Activated CD4-positive, alpha-beta T cell treated with anti-CD3 and anti-CD28 coated beads, Interleukin-2, amount 10 ng/mL, durations not matched to agents 24 days and 14 days (primary cell): ENCODE results near the gene FAM13A. TPM values are rescaled to one million over a fixed set of nuclear protein-coding genes. Genes with fewer than 3 reads are reported as not detected.
A peak's percentile ranks its signal among the peaks of the same experiment; 100 is the strongest.

Experiments
- DNase-seq: peaks from one replicate; pipeline ENCODE4 v3.0.0; 2022
- H3K27ac Mint-ChIP-seq: one replicate; pipeline ENCODE4 v1.8.0; 2022; ENCODE audit warnings: mild to moderate bottlenecking, mixed read lengths
- H3K27me3 Mint-ChIP-seq: one replicate; pipeline ENCODE4 v1.8.0; 2022; ENCODE audit warnings: mixed read lengths
- H3K36me3 Mint-ChIP-seq: one replicate; pipeline ENCODE4 v1.8.0; 2022; ENCODE audit warnings: low read depth, mild to moderate bottlenecking, mixed read lengths
- H3K4me1 Mint-ChIP-seq: one replicate; pipeline ENCODE4 v1.8.0; 2021; ENCODE audit warnings: mixed read lengths
- H3K4me3 Mint-ChIP-seq: one replicate; pipeline ENCODE4 v1.8.0; 2022; ENCODE audit warnings: mild to moderate bottlenecking, moderate library complexity, mixed read lengths
- H3K9me3 Mint-ChIP-seq: one replicate; pipeline ENCODE4 v1.8.0; 2021; ENCODE audit warnings: mixed read lengths
- intact Hi-C: fragments of 100-400 bp; cut with micrococcal nuclease; formaldehyde crosslinking; loops from one replicate; pipeline ENCODE4 v1.15.1; 2023
- total RNA-seq: library from RNA; stranded (reverse); gene quantifications from 2 replicates; pipeline ENCODE4 v1.2.3, GENCODE V29; 2022

The FAM13A gene
- total RNA-seq, 1 donor from 2014 or later: 3.0 TPM

DNA sequence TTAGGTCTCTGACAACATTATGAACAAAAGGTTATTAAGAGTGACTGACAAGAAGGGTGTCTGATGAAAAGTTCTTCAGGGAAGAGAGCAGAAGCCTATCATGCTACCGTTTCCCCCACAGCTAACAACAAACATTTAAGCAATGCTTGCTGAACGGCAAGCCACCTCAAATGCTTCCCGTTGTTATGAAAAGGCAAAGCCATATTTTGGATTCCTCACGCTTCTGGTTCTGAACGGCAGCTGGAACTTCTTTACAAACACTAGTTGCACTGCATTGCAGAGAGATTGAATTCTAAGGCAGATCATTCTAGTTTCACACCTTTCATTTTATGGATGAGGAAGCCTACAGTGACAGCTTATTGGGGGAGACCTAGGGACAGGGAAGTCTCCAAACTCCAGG is 310.8 kb downstream of the FAM13A start:
- DNase-seq: no peak
- Mint-ChIP-seq H3K27me3 (no peaks in the 10 kb centered on the region), H3K27ac (no peak overlapping the region), H3K9me3 (no peaks in the 10 kb centered on the region), H3K4me3 (no peak overlapping the region), H3K4me1 (no peaks in the 10 kb centered on the region), H3K36me3 (peaks cover 61% of the 10 kb centered on the region)
- intact Hi-C loops: no loop called here

DNA sequence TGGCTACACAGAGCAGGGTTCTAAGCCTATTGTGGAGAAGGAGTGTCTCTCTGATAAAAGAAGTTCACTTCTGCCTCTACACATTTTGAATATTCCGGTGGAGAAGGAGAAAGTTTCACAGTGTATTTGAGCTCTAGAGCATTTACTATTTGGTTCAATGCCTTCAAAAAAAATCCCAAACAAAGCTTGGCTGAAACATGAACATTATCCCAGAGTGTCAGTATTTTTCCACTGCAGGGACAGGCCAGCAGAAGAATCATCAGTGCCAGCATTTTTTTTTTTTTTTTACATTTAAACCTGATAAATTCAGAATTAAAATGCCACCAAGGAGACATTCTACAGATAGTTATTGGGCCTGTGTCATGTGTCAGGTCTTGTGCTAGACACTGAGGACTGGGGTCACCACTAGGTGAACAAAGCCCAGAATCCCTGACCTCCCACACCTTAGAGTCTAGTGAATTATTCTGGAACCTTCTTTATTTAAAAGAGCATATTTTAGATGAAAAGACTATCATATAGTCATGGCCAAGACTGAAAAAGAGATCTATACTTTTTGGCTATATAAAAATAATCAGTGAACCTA is 311.3 kb downstream of the FAM13A start:
- intact Hi-C loops: no loop called here
- Mint-ChIP-seq H3K27me3 (no peaks in the 10 kb centered on the region), H3K36me3 (peaks cover 59% of the 10 kb centered on the region), H3K4me3 (no peak overlapping the region), H3K4me1 (no peaks in the 10 kb centered on the region), H3K9me3 (no peaks in the 10 kb centered on the region), H3K27ac (no peak overlapping the region)
- no peak for DNase-seq

DNA sequence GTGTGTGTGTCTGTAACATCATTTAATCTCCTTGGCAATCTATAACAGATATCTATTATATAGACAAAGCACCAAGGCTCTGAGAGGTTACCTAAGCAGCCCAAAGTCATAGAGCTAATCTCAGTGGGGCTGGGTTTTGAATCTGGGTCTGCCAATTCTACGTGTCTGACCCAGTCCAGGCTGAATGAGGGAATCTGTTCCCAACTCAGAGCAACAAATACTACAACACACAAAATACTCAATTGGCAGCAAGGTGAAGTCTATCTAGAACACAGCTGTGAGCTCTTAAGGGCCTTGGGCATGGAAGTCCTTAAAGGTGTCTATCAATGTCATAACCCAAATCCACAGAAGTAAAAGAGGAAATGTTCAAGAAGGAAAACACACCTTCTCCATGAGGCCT is 311.8 kb downstream of the FAM13A start:
- no peak overlapping the region for H3K4me3 Mint-ChIP-seq
- H3K4me1 Mint-ChIP-seq: no peaks in the 10 kb centered on the region
- no peak overlapping the region for H3K27ac Mint-ChIP-seq
- intact Hi-C loops: no loop called here
- H3K36me3 Mint-ChIP-seq: peaks cover 58% of the 10 kb centered on the region
- no peaks in the 10 kb centered on the region for H3K27me3 Mint-ChIP-seq
- no peaks in the 10 kb centered on the region for H3K9me3 Mint-ChIP-seq
- no peak for DNase-seq

DNA sequence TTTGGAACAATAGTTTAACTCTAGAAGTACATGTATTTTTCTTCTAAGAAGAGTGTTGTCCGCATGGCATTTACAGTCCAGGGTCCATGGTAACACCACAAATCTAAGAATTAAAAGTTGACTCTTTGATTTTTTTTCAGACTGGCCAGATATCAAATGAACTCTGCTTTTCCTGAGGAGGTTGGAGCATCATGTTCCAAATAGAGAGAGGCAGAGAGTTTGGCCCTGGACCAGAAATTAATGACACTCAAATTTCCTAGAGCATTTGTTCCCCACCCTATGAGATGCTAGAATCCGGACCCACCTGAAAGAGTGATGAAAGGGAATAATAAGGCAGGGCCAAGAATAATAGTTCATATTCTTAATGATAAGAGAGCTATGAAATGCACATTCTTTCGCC is 312.4 kb downstream of the FAM13A start:
- Mint-ChIP-seq H3K4me3 (no peak overlapping the region), H3K36me3 (peaks cover 59% of the 10 kb centered on the region), H3K4me1 (no peaks in the 10 kb centered on the region), H3K9me3 (no peaks in the 10 kb centered on the region), H3K27ac (no peak overlapping the region), H3K27me3 (no peaks in the 10 kb centered on the region)
- intact Hi-C loops: no loop called here
- DNase-seq: no peak

DNA sequence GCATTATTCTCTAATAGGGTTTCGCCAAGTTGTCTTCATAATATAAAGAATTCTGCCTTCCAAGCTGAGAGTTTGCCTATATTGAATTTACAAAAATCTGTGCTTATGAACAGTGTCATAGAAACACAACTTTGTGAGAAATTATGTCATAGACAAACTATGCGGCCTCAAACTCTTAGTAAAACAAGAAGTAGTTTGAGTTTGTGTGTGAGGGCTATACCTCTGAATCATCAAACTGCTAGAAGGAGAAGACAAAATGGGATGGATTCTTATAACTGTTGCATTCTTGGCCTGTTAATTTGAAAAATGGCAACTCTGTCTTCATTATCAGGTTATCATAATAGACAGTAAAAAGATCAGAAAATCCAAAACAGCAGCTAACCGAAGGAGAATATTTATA is 313.3 kb downstream of the FAM13A start:
- no peak overlapping the region for H3K27ac Mint-ChIP-seq
- H3K27me3 Mint-ChIP-seq: no peaks in the 10 kb centered on the region
- no peak for DNase-seq
- H3K36me3 Mint-ChIP-seq: peaks cover 55% of the 10 kb centered on the region
- intact Hi-C loops: no loop called here
- no peaks in the 10 kb centered on the region for H3K4me1 Mint-ChIP-seq
- no peak overlapping the region for H3K4me3 Mint-ChIP-seq
- no peaks in the 10 kb centered on the region for H3K9me3 Mint-ChIP-seq

DNA sequence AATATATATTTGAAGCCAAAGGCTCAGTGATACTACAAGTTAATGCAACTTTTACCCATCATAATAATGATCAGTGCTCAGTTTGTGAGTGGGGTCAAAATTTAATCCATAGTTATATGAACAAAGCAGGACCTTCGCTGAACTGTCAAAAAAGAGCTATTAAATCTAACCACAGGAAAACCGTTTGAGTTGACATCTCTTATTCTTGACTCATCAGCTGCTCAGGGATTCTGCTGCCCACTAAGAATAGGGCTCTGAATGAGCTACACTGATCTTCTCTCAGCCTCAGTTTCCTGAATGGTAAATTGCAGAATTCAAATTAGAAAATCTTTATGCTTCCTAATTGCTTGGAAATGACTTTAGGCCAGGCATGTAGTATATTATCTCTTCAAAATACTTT is 314.4 kb downstream of the FAM13A start:
- DNase-seq: no peak
- intact Hi-C loops: no loop called here
- peaks cover 56% of the 10 kb centered on the region for H3K36me3 Mint-ChIP-seq
- no peak overlapping the region for H3K4me3 Mint-ChIP-seq
- H3K9me3 Mint-ChIP-seq: no peaks in the 10 kb centered on the region
- H3K4me1 Mint-ChIP-seq: peaks cover 5% of the 10 kb centered on the region
- H3K27ac Mint-ChIP-seq: no peak overlapping the region
- no peaks in the 10 kb centered on the region for H3K27me3 Mint-ChIP-seq

DNA sequence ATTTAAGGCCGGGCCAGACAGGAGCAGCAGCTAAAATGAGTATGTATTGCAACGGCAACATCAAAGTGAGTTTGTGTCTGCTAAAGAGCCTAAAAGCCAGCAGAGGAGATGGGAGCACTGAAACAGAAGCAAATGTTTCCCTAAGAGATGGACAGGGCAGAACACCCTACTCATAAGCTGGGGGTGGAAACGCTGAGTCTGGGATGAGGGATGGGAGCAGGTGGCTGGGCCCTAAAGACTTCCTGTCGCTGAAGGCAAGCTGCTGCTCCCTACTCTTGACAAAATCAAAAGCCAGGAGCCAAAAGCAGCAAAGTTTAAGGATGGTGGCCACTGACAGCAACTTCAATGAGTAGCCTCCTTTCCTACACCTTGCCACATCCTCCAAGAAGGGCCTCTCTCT is 318.8 kb downstream of the FAM13A start:
- Mint-ChIP-seq H3K4me3 (no peak overlapping the region), H3K4me1 (peaks cover 9% of the 10 kb centered on the region), H3K36me3 (peaks cover 53% of the 10 kb centered on the region), H3K27ac (no peak overlapping the region), H3K9me3 (no peaks in the 10 kb centered on the region), H3K27me3 (no peaks in the 10 kb centered on the region)
- DNase-seq: no peak
- intact Hi-C loops: no loop called here

DNA sequence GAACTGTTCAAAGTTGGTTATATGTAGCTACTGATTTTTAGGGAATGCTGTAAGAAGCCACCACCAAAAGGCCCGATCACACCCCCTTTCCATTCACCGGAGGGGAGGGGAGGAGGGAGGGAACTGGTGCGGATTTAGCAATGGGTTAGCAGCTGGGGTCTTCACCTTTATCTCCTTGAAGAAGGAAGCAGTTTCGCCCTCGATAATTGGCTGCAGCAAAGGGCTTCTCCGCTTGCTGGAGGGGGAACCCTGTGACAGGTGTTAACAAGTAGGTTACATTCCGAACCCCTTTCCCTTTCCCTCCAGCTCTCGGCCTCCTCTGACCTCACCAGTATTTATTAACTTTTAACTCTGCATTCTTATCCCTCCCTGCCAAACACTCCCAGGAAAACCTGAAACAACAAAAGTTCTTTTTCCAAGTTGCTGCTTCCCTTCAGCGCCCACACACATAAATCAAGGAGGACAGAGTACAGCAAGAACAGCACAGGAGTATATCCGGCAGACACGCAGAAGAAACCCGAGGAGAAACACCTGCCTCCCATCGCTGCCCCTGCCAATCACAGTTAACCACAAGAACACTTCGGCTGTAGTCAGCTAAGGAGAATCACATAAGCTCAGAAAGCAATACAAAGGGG is 319.6 kb downstream of the FAM13A start:
- Mint-ChIP-seq H3K27ac (no peak overlapping the region), H3K4me1 (peaks cover 9% of the 10 kb centered on the region), H3K4me3 (no peak overlapping the region), H3K36me3 (peaks cover 50% of the 10 kb centered on the region), H3K9me3 (no peaks in the 10 kb centered on the region), H3K27me3 (no peaks in the 10 kb centered on the region)
- intact Hi-C loops: no loop called here
- no peak for DNase-seq

DNA sequence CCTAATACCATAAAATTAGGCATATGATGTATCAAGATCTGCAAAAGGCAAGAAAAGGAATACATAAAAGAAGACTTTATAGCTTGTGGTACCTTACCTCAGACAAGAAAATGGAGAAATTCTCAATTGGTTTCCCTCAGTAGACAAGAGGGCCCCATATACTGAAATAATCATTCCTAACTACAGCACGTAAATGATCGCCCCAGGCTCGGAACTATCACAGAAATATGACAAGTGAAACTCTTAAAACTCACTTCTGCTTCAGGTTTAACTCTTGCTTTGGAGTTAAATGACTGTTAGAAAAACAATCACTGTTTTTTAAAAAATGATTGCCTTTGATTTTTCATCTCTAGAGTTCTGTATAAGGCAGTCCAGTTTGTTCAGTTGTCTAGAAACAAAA is 320.7 kb downstream of the FAM13A start:
- H3K4me1 Mint-ChIP-seq: peaks cover 9% of the 10 kb centered on the region
- H3K27ac Mint-ChIP-seq: no peak overlapping the region
- DNase-seq: no peak
- intact Hi-C loops: no loop called here
- H3K27me3 Mint-ChIP-seq: no peaks in the 10 kb centered on the region
- H3K9me3 Mint-ChIP-seq: no peaks in the 10 kb centered on the region
- peaks cover 50% of the 10 kb centered on the region for H3K36me3 Mint-ChIP-seq
- H3K4me3 Mint-ChIP-seq: no peak overlapping the region

DNA sequence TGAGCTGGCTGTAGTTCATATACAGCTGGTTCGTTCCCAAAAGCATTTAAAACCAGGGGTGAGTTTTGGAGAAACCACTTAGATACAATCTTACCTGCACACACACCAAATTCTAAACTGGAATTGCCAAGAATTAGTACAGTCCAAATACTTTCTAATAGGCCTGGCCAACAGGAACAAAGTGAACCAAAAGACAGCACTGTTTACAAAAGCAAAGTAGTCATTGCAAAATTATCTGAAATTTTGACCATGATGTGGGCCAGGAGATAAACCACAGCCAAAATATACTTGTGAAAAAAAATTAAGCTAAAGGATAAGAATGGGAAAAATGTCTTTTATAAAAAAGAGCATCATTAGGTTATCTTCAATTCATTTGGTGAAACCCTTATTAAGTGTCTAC is 321.4 kb downstream of the FAM13A start:
- Mint-ChIP-seq H3K4me1 (peaks cover 9% of the 10 kb centered on the region), H3K27me3 (no peaks in the 10 kb centered on the region), H3K4me3 (no peak overlapping the region), H3K9me3 (no peaks in the 10 kb centered on the region), H3K27ac (no peak overlapping the region), H3K36me3 (peaks cover 52% of the 10 kb centered on the region)
- no peak for DNase-seq
- intact Hi-C loops: no loop called here

DNA sequence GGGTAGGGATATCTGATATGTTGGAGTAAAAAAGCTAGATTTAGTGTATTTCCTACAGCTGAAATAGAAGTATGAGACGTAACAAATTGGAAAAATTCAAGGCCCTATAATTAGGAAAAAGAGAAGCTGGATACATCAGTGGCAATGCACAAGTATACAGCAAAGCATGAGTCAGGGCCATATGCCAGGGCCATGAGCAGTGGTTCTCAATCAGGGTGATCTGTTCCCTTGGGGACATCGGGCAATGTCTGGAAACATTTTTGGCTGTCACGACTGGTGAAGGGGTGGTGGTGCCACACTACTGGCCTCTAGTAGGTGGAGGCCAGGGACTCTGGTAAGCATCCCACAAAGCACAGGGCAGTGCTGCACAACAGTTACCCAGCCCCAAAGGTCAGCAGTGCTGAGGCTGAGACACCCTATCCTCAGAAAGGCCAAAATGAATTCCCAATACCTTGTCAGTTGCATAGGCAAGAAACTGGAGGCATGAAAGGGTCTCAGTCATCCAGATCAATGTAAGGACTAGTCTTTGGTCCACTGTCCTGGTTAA is 322.5 kb downstream of the FAM13A start:
- Mint-ChIP-seq H3K36me3 (peaks cover 54% of the 10 kb centered on the region), H3K9me3 (no peaks in the 10 kb centered on the region), H3K4me1 (peaks cover 9% of the 10 kb centered on the region), H3K27ac (no peak overlapping the region), H3K27me3 (no peaks in the 10 kb centered on the region), H3K4me3 (no peak overlapping the region)
- intact Hi-C loops: no loop called here
- DNase-seq: no peak

DNA sequence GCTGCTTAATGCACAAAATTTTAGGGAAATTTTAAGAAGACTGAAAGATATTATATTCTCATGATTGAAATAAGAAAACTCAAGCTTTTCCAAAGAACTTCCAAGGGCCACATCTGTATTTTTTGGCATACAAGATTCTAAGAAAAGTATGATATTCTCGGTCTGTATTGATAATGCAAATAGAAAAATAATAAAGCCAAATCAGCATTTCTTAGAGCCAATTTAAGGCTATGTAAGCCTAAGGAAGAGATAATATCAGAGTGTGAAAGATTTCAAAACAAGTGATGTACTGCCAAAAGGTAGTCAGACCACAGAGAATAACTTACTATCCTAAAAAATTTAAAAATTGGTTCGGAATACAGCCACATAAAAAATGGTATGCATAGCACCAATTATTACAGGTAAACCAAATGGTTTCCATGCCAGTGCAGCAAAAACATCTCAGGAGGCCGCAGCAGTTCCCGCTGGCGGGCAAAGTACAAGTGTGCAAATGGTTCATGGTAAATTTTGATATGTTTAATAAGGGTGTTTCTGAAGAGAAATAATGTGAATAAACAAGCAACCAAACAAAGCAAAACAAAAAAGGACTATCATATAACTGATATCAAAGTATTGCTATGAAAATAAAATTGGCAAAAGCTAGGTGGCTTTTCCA is 324.1 kb downstream of the FAM13A start:
- intact Hi-C loops: no loop called here
- no peak overlapping the region for H3K27ac Mint-ChIP-seq
- H3K36me3 Mint-ChIP-seq: peaks cover 56% of the 10 kb centered on the region
- no peak overlapping the region for H3K4me3 Mint-ChIP-seq
- no peaks in the 10 kb centered on the region for H3K9me3 Mint-ChIP-seq
- H3K4me1 Mint-ChIP-seq: peaks cover 6% of the 10 kb centered on the region
- H3K27me3 Mint-ChIP-seq: no peaks in the 10 kb centered on the region
- DNase-seq: peak; percentile 31

DNA sequence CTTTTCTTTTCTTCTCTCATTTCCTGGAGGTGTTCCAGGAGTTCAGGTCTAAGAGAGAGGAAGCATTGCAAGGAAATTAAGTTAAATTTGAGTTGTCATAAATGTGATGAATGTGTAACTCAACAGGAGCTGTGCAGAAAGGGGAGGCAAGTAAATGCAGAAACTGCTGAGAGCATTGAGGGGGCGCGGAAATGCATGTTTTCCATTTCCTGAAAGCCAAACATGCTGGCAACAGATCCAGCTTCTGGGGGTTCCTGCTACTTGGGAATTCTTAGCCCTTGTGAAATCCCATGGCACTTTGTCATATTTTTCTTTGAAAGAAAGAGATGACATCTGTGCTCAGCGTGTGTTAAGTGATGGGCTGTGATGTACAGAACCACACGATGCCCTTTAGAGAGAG is 325.6 kb downstream of the FAM13A start:
- Mint-ChIP-seq H3K4me1 (no peaks in the 10 kb centered on the region), H3K27me3 (no peaks in the 10 kb centered on the region), H3K27ac (no peak overlapping the region), H3K4me3 (no peak overlapping the region), H3K9me3 (no peaks in the 10 kb centered on the region), H3K36me3 (peaks cover 54% of the 10 kb centered on the region)
- DNase-seq: no peak
- intact Hi-C loops: no loop called here

DNA sequence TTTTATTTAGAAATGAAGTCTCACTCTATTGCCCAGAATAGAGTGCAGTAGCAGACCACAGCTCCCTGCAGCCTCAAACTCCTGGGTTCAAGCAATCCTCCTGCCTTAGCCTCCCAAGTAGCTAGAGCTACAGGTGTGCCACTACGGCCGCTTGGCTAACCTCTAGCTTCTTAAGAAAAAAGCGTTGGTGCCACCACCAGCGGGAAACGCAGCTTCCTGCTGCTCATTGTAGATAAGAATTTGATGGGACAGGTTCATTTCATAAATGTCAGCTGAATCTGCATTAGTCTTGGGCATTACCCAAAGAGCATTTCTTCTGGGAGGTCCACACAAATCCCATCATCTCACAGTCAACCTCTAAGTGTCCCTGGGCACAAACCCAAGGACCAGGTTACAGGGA is 326.2 kb downstream of the FAM13A start:
- Mint-ChIP-seq H3K4me1 (no peaks in the 10 kb centered on the region), H3K4me3 (no peak overlapping the region), H3K27ac (no peak overlapping the region), H3K9me3 (no peaks in the 10 kb centered on the region), H3K27me3 (no peaks in the 10 kb centered on the region), H3K36me3 (peaks cover 52% of the 10 kb centered on the region)
- intact Hi-C loops: no loop called here
- no peak for DNase-seq
